GM18505 (cell line): ENCODE results near the gene HDDC2.

Experiments
- ATAC-seq: cut with Tn5 transposase; IDR thresholded peaks from one replicate; pipeline ENCODE4 v1.9.1; 2021; ENCODE audit not compliant: unreplicated experiment
- POLR2A ChIP-seq: IDR thresholded peaks from 4 replicates; pipeline ENCODE4 v1.6.1; 2011; ENCODE audit warnings: borderline replicate concordance; ENCODE audit not compliant: insufficient read depth, insufficient read length; ENCODE audit errors: extremely low read depth

Gene HDDC2, protein sequence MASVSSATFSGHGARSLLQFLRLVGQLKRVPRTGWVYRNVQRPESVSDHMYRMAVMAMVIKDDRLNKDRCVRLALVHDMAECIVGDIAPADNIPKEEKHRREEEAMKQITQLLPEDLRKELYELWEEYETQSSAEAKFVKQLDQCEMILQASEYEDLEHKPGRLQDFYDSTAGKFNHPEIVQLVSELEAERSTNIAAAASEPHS

DNA sequence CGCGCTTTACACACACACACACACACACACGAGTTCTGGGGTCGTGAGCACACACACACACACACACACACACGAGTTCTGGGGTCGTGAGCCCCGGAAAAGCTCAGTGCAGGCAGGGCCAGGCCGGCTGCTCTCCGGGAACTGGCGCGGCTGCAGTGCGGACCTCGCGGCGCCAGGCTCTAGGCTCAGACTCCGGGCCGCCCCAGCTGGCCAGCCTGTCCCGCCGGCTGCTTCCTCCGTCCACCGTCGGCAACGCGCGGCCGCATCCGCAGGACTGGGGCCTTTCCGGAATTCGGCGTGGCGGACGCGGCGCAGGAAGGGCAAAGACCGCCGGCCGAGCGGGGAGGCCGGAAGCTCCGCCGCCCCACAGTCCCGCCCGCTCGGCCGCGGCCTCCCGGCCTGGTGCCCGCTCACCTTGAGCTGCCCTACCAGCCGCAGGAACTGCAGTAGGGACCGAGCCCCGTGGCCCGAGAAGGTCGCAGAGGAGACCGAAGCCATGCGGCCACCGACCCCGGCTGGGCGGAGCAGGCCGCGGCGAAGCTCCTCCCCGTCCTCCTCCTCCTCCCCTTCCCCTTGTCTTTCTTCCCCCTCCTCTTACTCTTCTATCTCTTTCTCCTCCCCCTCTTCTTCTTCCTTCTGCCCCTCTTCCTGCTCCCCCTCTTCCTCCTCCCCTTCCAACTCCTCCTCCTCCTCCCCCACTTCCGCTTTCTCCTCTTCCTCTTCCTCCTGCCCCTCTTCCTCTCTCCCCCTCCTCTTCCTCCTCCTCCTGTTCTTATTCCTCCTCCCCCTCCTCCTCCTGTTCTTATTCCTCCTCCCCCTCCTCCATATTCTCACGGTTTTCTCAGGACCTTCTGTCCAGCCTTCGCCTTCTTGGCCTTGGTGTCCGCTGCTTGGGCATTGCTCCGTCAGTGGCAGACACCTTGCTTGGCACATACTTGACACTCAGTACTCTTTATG, at the start of gene HDDC2:
TSS of gene HDDC2 (minus strand) at position 533 of the 957 bp plus-strand sequence. CDS start at position 498, 35 bp downstream.
- ATAC-seq: peak; percentile 80
- peak; percentile 80 for TF ChIP-seq POLR2A

GRCh38 chr6:125346926-125347563, 45.3 kb upstream of the HDDC2 start:
- TF ChIP-seq POLR2A: no peak
- ATAC-seq: peak; percentile 85

- ATAC-seq: peak; percentile 49
These were observed 44.6 kb upstream of the HDDC2 start for GRCh38 chr6:125346201-125346925.

GRCh38 chr6:125341460-125341859, 39.7 kb upstream of the HDDC2 start:
- TF ChIP-seq POLR2A: no peak

More at GRCh38 chr6:125346201-125346925, 44.6 kb upstream of the HDDC2 start:
- no peak for TF ChIP-seq POLR2A

DNA sequence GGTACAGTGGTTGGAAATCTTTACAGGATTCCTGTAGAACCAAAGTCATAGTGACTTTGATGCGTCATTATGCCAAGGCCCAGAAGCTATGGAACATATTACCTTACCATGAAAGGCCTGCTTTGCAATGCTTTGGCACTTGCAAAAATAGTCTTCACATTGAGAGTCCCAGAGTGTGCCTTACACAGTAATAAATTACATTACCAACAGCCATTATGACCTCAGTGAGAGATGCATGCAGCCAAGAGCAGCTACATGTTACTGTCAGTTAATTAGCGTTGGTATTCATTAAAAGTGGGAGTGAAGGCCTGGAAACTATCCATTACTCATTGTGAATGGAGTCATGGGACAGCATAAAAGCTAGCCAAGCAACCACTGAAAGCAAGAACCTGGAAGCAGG, 39.2 kb upstream of the HDDC2 start:
- no peak for TF ChIP-seq POLR2A
- no peak for ATAC-seq

More at GRCh38 chr6:125341460-125341859, 39.7 kb upstream of the HDDC2 start:
- no peak for ATAC-seq

- ATAC-seq: no peak
- no peak for TF ChIP-seq POLR2A
These were observed 38.5 kb upstream of the HDDC2 start for GRCh38 chr6:125340175-125340835.

- no peak for ATAC-seq
- TF ChIP-seq POLR2A: no peak
These were observed 37.9 kb upstream of the HDDC2 start for GRCh38 chr6:125339653-125340052.

GRCh38 chr6:125338381-125338780, 36.6 kb upstream of the HDDC2 start:
- no peak for TF ChIP-seq POLR2A
- no peak for ATAC-seq

DNA sequence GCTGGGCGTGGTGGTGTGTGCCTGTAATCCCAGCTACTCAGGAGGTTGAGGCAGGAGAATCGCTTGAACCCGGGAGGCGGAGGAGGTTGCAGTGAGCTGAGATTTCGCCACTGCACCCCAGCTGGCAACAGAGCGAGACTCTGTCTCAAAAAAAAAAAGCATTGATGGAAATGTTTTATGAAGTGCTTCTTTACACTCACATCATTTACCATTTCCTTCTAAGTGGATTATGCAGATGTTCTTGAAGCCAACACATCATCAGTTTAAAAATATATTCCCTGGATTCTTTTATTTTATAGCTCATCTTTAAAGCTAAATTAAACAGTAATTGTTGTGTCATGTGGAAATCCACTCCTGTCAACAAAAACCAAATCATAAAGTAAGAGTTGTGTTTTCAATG, 35.9 kb upstream of the HDDC2 start:
- no peak for TF ChIP-seq POLR2A
- no peak for ATAC-seq

- no peak for TF ChIP-seq POLR2A
- ATAC-seq: no peak
These were observed 30.9 kb upstream of the HDDC2 start for GRCh38 chr6:125332664-125333063.

GRCh38 chr6:125325586-125325985, 23.8 kb upstream of the HDDC2 start:
- no peak for ATAC-seq
- no peak for TF ChIP-seq POLR2A

- no peak for ATAC-seq
These were observed 21.6 kb upstream of the HDDC2 start for GRCh38 chr6:125323376-125323775.

More at GRCh38 chr6:125323376-125323775, 21.6 kb upstream of the HDDC2 start:
- no peak for TF ChIP-seq POLR2A
